ENCODE measurements around the gene GABRR1.
A peak's percentile ranks its signal among the peaks of the same experiment; 100 is the strongest.
"Not testable (repeated sequence)": the region's sequence is repeated elsewhere in the genome, so short reads cannot be mapped to it uniquely, and the experiment has no call there.

The GABRR1 gene

DNA sequence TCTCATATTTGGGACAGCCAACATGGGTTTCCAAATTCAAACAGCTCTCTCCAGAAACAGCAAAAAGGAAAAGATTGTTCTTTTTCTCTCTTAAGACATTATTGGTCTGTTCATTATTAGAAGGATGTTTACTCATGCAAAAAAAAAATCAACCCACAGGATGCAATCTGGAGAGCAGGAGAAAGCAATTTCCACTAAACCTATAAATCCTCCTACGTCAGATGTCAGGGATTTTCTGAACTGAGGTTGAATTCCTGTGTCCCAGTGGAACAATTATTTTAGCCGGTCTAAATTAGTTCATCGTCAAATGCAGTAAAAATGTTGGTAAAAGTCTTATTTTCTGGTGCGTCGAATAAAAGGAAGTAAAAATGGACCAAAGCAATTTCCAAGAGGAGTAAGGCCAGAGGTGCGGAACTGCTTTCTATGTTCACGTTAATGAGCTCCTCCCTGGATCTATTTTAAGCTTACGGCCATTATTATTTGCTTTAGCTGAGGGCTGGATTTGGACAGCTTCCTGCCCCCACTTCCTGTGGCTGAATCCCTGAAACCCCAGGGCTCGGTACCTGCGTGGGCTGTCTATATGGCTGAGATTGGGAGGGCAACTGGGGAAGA, at the start of gene GABRR1:
Gene GABRR1, minus strand, starts transcription at position 60 of the 612 bp plus-strand sequence. Its CDS starts 36 bp downstream, at position 24.
- DNase-seq = no peak

DNA sequence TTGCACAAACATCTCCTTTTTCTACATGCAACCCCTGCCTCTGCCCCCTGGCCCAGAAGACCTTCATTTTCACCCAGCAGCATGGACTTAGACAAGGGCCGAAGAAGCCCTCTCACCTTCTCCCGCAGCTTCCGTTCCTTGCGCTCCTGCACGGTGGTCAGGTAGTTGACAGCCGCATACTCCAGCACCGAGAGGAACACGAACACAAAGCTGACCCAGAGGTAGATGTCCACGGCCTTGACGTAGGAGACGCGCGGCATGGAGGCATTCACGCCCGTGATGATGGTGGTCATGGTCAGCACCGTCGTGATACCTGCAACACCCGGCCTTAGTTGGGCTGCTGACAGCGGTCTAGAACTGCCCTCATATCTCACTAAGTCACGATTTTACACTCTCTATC, 47.1 kb upstream of the GABRR1 start:
- no peak for DNase-seq

GRCh38 chr6:89260832-89261231, 43.7 kb upstream of the GABRR1 start:
- DNase-seq = no peak

DNA sequence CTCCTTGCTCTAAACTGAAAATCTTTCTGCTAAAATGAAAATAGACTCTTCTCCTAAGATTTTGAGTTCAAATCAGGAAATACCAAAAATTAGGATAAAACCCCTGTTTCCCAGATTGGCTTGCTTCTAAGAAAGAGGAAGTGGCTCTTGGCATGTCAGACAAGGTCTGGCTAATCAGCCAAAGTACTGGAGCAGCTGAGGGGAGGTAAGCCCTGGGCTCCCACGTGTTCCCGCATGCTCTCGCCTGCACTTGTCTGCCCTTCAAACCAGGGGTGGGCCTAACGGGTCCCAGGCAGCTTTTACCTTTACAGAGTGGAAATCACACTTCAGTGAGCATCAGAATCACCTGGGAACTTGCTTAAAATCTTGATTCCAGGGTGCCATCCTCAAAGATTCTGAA, 43.2 kb upstream of the GABRR1 start:
- DNase-seq = no peak

DNA sequence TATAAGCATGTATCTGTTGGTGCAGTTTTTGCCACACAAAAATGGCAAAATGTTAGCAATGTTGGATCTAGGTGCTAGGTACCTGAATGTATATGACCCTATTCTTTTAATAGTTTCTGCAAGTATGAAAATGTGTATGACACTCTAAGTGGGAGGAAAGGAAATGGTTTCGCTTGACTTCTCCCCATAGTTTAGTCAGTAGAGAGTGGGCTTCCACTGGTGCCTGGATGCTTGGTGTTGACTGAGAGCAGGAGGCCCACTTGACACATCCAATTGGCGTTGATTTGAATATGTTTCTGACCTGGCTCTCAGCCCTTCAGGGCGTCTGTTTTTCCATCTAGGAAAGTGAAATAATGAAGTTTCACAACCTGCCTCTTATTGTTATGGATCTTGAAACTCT, 41.8 kb upstream of the GABRR1 start:
- no peak for DNase-seq

GRCh38 chr6:89257781-89258180, 40.6 kb upstream of the GABRR1 start:
- no peak for DNase-seq

DNA sequence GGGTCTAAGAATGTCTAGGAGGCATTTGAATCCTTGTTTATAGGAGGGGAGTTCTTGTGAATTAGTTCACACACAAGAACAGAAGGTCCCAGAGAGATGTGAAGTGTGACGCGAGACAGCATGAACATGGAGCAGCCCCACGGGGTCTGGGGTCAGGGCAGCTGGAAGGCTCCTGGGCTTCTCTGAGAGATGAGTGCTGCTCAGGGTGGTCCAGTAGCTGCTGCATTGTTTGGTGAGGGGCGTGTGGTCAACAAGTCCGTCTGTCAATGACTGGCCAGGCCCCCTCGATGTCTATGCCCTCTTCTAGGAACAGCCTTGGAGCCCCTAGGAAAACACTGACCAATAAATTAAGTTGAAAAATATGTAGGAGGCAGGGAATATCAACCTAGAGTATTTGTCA, 40.2 kb upstream of the GABRR1 start:
- no peak for DNase-seq

- DNase-seq = no peak
Observed at GRCh38 chr6:89255417-89255816, 38.3 kb upstream of the GABRR1 start.

DNA sequence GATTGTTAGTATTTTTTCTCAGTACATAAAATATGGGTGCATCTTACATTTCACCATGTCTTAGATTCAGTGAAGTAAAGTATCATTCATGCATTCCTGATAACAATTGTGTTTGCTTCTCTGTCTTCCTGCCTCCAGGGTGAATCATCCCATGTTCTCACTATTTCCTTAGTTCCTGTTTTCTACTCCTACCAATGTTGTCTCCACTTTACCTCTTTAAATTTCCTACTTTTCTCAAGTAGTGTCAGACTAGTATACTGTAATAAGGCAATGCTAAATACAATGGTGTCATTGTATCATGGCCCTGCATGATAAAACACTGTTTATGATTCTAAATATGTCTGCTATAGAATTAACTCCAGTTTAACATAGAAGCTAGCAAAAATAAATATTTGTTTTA, 37.4 kb upstream of the GABRR1 start:
- no peak for DNase-seq

GRCh38 chr6:89252907-89253306, 35.7 kb upstream of the GABRR1 start:
- no peak for DNase-seq

DNA sequence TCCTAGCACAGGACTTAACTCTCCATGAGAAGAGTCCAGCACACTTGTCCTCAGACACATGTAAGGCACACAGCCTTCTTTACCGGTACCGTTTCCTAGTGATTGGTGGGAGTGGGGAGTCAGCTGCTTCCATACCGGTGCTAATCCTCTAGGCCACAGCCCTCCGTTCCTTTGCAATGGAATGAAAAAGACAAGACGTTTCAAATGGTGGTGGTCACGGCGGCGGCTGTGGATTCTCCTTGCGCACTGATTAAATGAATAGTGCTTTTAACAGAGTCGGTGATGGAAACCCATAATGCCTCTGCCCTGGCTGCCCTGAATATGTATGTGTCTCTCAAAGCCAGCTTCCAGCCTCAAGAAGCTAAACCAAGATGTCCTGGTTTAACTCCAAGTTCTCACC, 34.8 kb upstream of the GABRR1 start:
- no peak for DNase-seq

- no peak for DNase-seq
Observed at GRCh38 chr6:89251170-89251569, 34.0 kb upstream of the GABRR1 start.

DNA sequence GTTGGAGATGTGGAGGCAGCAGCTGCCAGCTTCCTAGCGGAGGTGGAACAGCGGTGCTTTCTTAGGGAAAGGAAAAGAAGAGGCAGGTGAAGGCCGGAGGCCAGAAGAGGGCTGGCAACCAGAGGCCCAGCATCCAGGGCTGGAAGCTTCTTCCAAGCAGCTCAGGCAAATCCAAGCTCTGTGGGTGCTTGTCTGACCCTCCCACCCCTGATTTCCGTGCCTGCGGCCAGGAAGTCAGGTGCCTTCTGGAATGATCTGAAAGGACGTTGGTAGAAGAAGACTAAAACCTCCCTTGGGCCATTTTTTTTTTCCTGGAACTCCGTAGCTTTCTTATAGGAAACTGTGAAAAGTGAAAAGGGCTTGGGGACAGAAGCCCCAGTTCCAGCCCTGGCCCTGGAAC, 33.1 kb upstream of the GABRR1 start:
- DNase-seq = no peak

DNA sequence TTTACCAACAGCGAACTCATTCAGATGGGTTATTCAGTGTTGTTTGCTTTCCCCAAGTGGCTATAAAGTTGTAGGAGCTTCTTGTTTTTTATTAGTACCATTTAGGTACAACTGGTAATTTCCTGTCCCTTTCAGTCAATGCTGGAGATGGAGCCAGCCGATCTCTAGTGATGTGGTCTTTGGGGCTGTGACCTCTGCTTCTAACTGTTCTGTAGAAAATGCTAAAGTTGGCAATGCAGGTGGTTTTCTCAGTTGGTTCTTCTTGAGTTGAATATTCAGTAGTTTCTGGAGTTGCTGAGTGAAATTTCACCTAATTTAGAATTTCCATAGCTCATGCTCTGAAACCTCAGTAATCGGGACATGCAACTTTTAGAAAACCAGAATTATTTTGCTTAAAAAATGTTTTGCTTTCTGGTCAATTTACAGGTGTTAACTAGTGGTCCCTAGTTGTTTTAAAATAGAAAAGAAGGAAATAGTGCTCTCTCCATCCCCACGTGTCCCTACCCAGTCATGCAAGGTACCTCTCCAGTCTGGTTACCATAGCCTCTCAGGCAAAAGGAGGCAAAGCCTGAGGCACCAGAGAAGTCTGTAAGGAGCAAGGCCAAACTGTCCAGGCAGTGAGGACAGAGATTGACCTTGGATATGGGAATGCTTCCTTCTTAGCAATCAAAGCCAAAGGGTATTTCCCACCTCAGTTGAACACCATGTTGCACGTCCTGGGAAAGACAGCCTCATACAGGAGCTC, 27.3 kb upstream of the GABRR1 start:
- no peak for DNase-seq

DNA sequence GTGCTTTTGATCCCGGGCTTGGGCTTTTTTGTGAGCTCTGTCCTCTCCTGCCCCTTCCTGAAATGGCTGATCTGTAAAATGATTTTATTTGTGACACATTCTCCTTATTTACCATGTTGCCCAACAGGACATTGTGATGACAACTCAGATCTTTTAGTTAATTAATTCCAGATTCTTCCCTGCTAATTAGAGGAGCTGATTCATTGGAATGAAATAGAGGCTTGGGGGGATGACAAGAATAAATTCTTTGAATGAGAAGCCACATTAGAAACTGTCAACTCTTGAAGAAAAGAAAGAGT, 26.1 kb upstream of the GABRR1 start:
- no peak for DNase-seq

GRCh38 chr6:89242574-89243330, 25.6 kb upstream of the GABRR1 start:
- no peak for DNase-seq

DNA sequence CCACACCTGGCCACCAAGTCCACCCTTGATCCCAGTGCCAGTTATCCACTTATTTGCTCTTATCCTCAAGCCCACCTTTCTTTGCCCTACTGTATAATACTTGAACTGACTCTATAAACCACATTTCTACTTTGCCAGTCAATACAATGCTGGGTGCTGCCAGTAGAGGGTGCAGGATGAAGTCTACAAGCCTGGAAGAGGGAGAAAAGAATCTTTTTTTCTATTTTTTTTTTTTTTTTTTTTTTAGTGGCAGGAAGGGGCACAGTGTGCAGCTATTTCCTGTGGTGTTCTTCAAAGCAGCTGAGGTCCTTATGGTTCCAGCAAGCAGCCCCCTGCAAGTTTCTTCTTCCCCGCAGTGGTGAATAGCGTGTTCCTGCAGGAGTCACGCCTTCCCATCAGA, 22.2 kb upstream of the GABRR1 start:
- DNase-seq = no peak

- no peak for DNase-seq
Observed at GRCh38 chr6:89237158-89237557, 20.0 kb upstream of the GABRR1 start.

DNA sequence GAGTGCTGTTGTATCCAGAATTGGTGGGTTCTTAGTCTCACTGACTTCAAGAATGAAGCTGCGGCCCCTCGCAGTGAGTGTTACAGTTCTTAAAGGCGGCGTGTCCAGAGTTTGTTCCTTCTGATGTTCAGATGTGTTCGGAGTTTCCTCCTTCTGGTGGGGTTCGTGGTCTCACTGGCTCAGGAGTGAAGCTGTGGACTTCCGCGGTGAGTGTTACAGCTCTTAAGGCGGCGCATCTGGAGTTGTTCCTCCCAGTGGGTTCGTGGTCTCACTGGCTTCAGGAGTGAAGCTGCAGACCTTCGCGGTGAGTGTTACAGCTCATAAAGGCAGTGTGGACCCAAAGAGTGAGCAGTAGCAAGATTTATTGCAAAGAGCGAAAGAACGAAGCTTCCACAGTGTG, 16.4 kb upstream of the GABRR1 start:
- DNase-seq = not testable (repeated sequence)

DNA sequence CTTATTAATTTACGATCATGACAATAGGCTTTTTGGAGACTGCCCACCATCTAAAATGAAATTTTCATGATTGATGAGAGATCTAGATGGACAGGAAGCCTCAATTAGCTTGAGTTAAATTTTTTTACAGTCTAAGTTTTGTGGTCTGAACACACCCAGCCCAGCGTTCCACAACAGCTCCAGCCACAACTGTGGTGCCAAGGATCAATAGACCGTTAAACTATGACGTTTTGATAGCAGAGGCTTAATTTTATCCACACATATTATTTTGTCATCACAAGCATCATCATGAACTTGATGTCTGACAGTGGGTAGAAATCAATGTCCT, 5.5 kb upstream of the GABRR1 start:
- DNase-seq = no peak

- DNase-seq = no peak
Observed at GRCh38 chr6:89221971-89222711, 5.0 kb upstream of the GABRR1 start.

- DNase-seq = no peak
Observed at GRCh38 chr6:89221129-89221528, 4.0 kb upstream of the GABRR1 start.

GRCh38 chr6:89216411-89216810, 747 bp downstream of the GABRR1 start:
- peak; percentile 5 for DNase-seq

GRCh38 chr6:89215391-89215790, 1.8 kb downstream of the GABRR1 start:
- DNase-seq = no peak

All from NK-92 treated with Interleukin-12 subunit alpha and Interleukin-12 subunit beta, amount 100 ng/mL, for 24 hours (cell line).